BJ (cell line): ENCODE results near the gene NUDT21. TPM values are rescaled to one million over a fixed set of nuclear protein-coding genes. Genes with fewer than 3 reads are reported as not detected.

ENCODE experiments used
- CTCF ChIA-PET: fragments of 350-600 bp; formaldehyde crosslinking; extraction: SDS; loops from one replicate; lab custom pipeline; 2021; ENCODE audit warnings: antibody characterized with exemption, inconsistent platforms; lab: Yijun Ruan, JAX
- POLR2A ChIA-PET: fragments of 300-600 bp; sonication (Branson Sonifier 250); formaldehyde crosslinking; extraction: SDS; loops from one replicate; lab custom pipeline; 2021; ENCODE audit warnings: antibody characterized with exemption; lab: Charles Lee
- DNase-seq: peaks from one replicate; pipeline ENCODE4 v3.0.0-alpha.2; 2011; ENCODE audit warnings: low read depth
- H3K27me3 ChIP-seq: 2 replicates; pipeline ENCODE4 v1.6.0; 2011; ENCODE audit warnings: low read length; ENCODE audit not compliant: control insufficient read depth, insufficient read depth
- H3K36me3 ChIP-seq: 2 replicates; pipeline ENCODE4 v1.5.1; 2011; ENCODE audit warnings: low read length; ENCODE audit not compliant: control insufficient read depth, insufficient read depth
- H3K4me3 ChIP-seq: 2 replicates; pipeline ENCODE4 v1.5.1; 2011; ENCODE audit warnings: low read depth, mild to moderate bottlenecking, control low read depth, low read length
- polyA plus RNA-seq: library from polyadenylated mRNA; depleted of rRNA; stranded (reverse); fragments of >200 nt; gene quantifications from 2 replicates; pipeline ENCODE4 v1.2.3, GENCODE V29; 2011
- TF ChIP-seq, protein P1 (sequence below): IDR thresholded peaks from 2 replicates; pipeline ENCODE4 v1.5.1; 2011; ENCODE audit warnings: low read depth, mild to moderate bottlenecking, control low read depth, inconsistent platforms, low read length, moderate library complexity; ENCODE audit not compliant: insufficient read depth

The NUDT21 gene
- polyA plus RNA-seq, 1 experiment, result 78.8 TPM

GRCh38 chr16:56462064-56462796, 11.1 kb upstream of the NUDT21 start:
- ChIA-PET CTCF (no interaction called here), POLR2A (interaction anchor here (0.6 kb wide), 1 partner anchor 27 kb away, joined by 3 read pairs; no protein-coding TSS in a partner anchor)
- Histone ChIP-seq H3K27me3 (no peaks in the 10 kb centered on the region), H3K36me3 (peaks cover 15% of the 10 kb centered on the region), H3K4me3 (no peak overlapping the region)
- TF ChIP-seq, protein P1, sequence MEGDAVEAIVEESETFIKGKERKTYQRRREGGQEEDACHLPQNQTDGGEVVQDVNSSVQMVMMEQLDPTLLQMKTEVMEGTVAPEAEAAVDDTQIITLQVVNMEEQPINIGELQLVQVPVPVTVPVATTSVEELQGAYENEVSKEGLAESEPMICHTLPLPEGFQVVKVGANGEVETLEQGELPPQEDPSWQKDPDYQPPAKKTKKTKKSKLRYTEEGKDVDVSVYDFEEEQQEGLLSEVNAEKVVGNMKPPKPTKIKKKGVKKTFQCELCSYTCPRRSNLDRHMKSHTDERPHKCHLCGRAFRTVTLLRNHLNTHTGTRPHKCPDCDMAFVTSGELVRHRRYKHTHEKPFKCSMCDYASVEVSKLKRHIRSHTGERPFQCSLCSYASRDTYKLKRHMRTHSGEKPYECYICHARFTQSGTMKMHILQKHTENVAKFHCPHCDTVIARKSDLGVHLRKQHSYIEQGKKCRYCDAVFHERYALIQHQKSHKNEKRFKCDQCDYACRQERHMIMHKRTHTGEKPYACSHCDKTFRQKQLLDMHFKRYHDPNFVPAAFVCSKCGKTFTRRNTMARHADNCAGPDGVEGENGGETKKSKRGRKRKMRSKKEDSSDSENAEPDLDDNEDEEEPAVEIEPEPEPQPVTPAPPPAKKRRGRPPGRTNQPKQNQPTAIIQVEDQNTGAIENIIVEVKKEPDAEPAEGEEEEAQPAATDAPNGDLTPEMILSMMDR, result no peak
- DNase-seq, result no peak

DNA sequence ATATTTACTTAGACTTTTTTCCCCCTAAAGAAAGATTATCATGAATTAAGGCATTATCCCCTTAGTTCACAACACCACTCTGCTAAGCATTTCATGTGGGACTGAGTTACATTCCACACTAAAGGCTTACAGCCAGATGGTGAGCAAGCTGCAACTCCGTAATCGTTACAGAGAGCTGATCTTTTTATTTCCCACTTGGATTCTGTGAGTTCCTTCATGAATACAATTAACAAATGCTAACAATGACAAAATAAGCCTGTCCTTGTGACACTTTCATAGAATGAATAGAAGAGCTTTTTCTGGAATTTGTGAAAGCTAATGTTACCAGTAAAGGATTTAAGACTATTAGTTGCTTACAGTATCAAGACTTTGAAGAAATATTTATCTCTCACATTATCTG, 9.0 kb upstream of the NUDT21 start:
- TF ChIP-seq, protein P1, result no peak
- POLR2A ChIA-PET, result no interaction called here

GRCh38 chr16:56457927-56458470, 6.9 kb upstream of the NUDT21 start:
- Histone ChIP-seq H3K4me3 (no peak overlapping the region), H3K36me3 (peaks cover 16% of the 10 kb centered on the region), H3K27me3 (no peaks in the 10 kb centered on the region)
- TF ChIP-seq, protein P1, result no peak
- ChIA-PET POLR2A (no interaction called here), CTCF (no interaction called here)
- DNase-seq, result no peak

More for the DNA sequence above, 9.0 kb upstream of the NUDT21 start:
- Histone ChIP-seq H3K4me3 (no peak overlapping the region), H3K27me3 (no peaks in the 10 kb centered on the region), H3K36me3 (peaks cover 11% of the 10 kb centered on the region)
- CTCF ChIA-PET, result interaction anchor here (1.6 kb wide), 1 partner anchor 25 kb away, joined by 3 read pairs; no protein-coding TSS in a partner anchor
- no peak for DNase-seq

GRCh38 chr16:56451753-56452689, 889 bp upstream of the NUDT21 start:
- H3K36me3 ChIP-seq, result peaks cover 7% of the 10 kb centered on the region
- DNase-seq, result peak; percentile 2

More at GRCh38 chr16:56451753-56452689, 889 bp upstream of the NUDT21 start:
- TF ChIP-seq, protein P1, result no peak
- POLR2A ChIA-PET, result no interaction called here
- peak overlapping the region; percentile 64 for H3K4me3 ChIP-seq
- H3K27me3 ChIP-seq, result no peaks in the 10 kb centered on the region
- CTCF ChIA-PET, result interaction anchor here (0.7 to 1.5 kb wide), 2 partner anchors 12 to 97 kb away, joined by 3 read pairs; no protein-coding TSS in a partner anchor
